Colonic mucosa (tissue), 4 donors: ENCODE data around the gene IP6K1. TPM values are rescaled to one million over a fixed set of nuclear protein-coding genes. Genes with fewer than 3 reads are reported as not detected.

ENCODE experiments used
- DNase-seq: peaks from one replicate; pipeline ENCODE4 v3.0.0-alpha.2; 2020
- H3K27ac ChIP-seq: fragments of 200-600 bp; one replicate; pipeline ENCODE4 v1.8.0; 2021
- H3K27me3 ChIP-seq: fragments of 200-600 bp; one replicate; pipeline ENCODE4 v1.8.0; 2021
- H3K36me3 ChIP-seq: fragments of 200-600 bp; one replicate; pipeline ENCODE4 v1.8.0; 2021
- H3K4me1 ChIP-seq: fragments of 200-600 bp; one replicate; pipeline ENCODE4 v1.8.0; 2021; ENCODE audit warnings: mild to moderate bottlenecking
- H3K4me3 ChIP-seq: fragments of 200-600 bp; one replicate; pipeline ENCODE4 v1.8.0; 2021
- H3K9ac ChIP-seq, 2 donors: one replicate each; pipeline ENCODE4 v1.7.0; 2013; ENCODE audit warnings: control low read depth in 2 of 2, low read depth in 2 of 2, low read length in 2 of 2
- H3K9me3 ChIP-seq: fragments of 200-600 bp; one replicate; pipeline ENCODE4 v1.8.0; 2021
- CTCF ChIP-seq: fragments of 200-600 bp; IDR thresholded peaks from one replicate; pipeline ENCODE4 v1.8.0; 2022; ENCODE audit warnings: antibody characterized with exemption, mild to moderate bottlenecking
- intact Hi-C: fragments of 100-400 bp; cut with DNase I; formaldehyde crosslinking; loops from one replicate; pipeline ENCODE4 v1.14.1; 2022
- microRNA-seq: library from miRNA; unstranded; fragments of <30 nt; microRNA quantifications from one replicate; pipeline ENCODE4, GENCODE V29; 2019
- total RNA-seq, 2 donors: library from RNA; stranded (reverse); fragmentation: NEBNext Ultra II Directional in 1 of 2; extraction: Animal tissue kit (Norgen Biotek cat#: 25700) in 1 of 2; gene quantifications; one replicate each; pipeline ENCODE4 v1.2.1, GENCODE V29; 2021
- donor health status: healthy.
- donor health status: DM: no; HTN: no; CAD: no.
- donor health status: DM: no; HTN: no; CAD: no.

IP6K1 gene
- total RNA-seq, 2 donors from 2014 or later = 26.8 to 33.7 TPM

GRCh38 chr3:49674497-49674983, 111.8 kb downstream of the IP6K1 start:
- H3K4me3 ChIP-seq = peak overlapping the region; percentile 97
- no peaks in the 10 kb centered on the region for H3K4me1 ChIP-seq
- H3K36me3 ChIP-seq = no peaks in the 10 kb centered on the region
- no peaks in the 10 kb centered on the region for H3K27me3 ChIP-seq
- intact Hi-C loops = no loop called here
- peak; percentile 35 for DNase-seq
- no peak for TF ChIP-seq CTCF
- peak overlapping the region; percentile 80 to 88 for H3K9ac ChIP-seq
- no peaks in the 10 kb centered on the region for H3K9me3 ChIP-seq
- peak overlapping the region; percentile 92 for H3K27ac ChIP-seq

Small RNAs within 50 kb of the gene (microRNA-seq; reads per million reads assigned to microRNA genes)
- gene MIR5193 = not detected

Other genes with a start within 250 kb of the IP6K1 start
- under 1 TPM; 0.17 to 0.21 TPM for gene BSN, start 232.1 kb downstream of the IP6K1 start, total RNA-seq
- 100 to 1,000 TPM; 151 to 278 TPM for gene APEH, start 112.2 kb downstream of the IP6K1 start, total RNA-seq
- 10 to 100 TPM; 27.7 to 49.9 TPM for gene MST1, start 97.1 kb downstream of the IP6K1 start, total RNA-seq
- gene RNF123, start 97.0 kb downstream of the IP6K1 start, total RNA-seq = 10 to 100 TPM; 36.4 to 39.3 TPM
- gene AMIGO3, start 66.9 kb downstream of the IP6K1 start, total RNA-seq = under 1 TPM in 1 of 2 donors, not detected in 1; 0.16 TPM
- gene GMPPB, start 62.6 kb downstream of the IP6K1 start, total RNA-seq = 100 to 1,000 TPM in 1 of 2 donors, 10 to 100 TPM in 1; 59.6 to 127 TPM
- gene CDHR4, start 13.3 kb upstream of the IP6K1 start, total RNA-seq = not detected
- gene INKA1, start 16.7 kb upstream of the IP6K1 start, total RNA-seq = under 1 TPM; 0.57 to 0.88 TPM
- gene UBA7, start 27.4 kb upstream of the IP6K1 start, total RNA-seq = 10 to 100 TPM; 67.4 to 88.3 TPM
- 10 to 100 TPM in 1 of 2 donors, 1 to 10 TPM in 1; 3.6 to 19.7 TPM for gene TRAIP, start 70.0 kb upstream of the IP6K1 start, total RNA-seq
- under 1 TPM; 0.21 to 0.30 TPM for gene CAMKV, start 83.4 kb upstream of the IP6K1 start, total RNA-seq
- gene MST1R, start 117.3 kb upstream of the IP6K1 start, total RNA-seq = 100 to 1,000 TPM in 1 of 2 donors, 10 to 100 TPM in 1; 88.9 to 173 TPM
- 10 to 100 TPM in 1 of 2 donors, 1 to 10 TPM in 1; 4.5 to 14.9 TPM for gene MON1A, start 143.3 kb upstream of the IP6K1 start, total RNA-seq
- 10 to 100 TPM; 49.8 to 60.3 TPM for gene RBM6, start 153.6 kb upstream of the IP6K1 start, total RNA-seq